Stimulated activated naive CD4-positive, alpha-beta T cell treated with Interleukin-2 at 50 U/mL for 16 hours (primary cell): ENCODE results near the gene TTC39C.
A peak's percentile ranks its signal among the peaks of the same experiment; 100 is the strongest.

Experiments used
- DNase-seq: peaks from one replicate; lab custom pipeline; 2025; lab: John Stamatoyannopoulos, UW

TTC39C gene

DNA sequence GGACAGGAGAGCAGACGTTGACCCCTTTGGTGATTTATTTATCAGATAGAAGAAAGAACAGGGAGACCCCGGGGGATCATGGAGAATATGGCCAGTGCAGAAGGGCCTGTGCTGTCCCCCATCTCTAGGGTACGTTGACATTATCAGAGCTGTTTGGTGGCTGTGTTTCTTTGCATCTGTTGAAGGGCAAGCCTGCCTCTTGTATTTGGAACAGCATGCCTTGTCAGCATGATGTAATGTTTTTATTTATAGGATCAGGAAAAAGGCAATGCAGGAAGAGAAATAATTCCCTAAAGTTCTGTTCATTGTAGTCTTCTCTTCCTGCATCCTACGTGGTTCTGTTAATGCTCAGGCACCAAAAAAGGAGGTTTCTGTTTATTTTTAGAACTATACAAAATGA is 74.5 kb downstream of the TTC39C start:
- no peak for DNase-seq

DNA sequence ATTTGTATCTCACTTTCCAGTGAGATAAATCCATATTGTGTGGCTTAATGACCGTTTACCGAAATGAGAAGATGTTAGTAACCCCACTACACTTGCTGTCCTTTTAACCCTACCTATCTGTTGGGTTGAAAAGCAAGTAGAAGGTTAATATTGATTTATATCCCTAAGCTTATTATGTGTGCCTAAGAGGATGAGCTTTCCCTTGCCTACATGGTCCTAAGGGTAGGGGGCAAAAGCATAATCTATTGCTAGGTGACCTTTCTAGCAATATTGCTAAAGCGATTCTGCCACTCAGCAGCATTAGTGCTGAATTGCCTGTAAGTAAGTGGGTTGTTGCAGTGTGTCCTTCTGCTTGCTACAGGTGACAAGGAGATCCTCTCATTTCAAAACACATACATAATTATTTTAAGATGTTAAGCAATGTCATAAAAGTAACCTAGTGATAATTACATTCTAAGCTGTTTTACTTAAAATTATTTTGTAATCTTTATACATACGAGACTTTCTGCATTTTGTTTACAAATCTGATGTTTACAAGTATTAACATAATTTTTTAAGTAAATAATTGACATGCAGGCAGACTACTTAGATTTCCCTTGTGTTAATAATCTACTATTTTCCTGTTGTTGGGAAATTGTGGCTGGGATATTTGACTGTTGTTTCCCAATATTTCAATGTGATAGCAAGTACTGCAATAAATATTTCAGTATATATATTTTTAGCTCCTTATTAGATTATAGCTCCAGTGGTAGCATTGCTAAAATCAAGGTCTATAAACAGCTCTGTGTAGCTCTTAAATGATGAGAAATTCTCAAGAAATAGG is 75.2 kb downstream of the TTC39C start:
- DNase-seq, result no peak

DNA sequence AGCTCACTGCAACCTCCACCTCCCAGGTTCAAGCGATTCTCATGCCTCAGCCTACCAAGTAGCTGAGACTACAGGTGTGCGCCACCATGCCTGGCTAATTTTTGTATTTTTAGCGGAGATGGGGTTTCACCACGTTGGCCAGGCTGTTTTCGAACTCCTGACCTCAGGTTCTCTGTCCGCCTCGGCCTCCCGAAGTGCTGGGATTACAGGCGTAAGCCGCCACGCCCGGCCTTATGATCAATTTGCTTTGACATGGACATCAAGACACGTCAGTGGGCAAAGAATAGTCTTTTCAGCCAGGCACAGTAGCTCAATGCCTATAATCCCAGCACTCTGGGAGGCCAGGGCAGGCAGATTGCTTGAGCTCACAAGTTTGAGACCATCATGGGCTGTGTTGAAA is 76.3 kb downstream of the TTC39C start:
- no peak for DNase-seq

DNA sequence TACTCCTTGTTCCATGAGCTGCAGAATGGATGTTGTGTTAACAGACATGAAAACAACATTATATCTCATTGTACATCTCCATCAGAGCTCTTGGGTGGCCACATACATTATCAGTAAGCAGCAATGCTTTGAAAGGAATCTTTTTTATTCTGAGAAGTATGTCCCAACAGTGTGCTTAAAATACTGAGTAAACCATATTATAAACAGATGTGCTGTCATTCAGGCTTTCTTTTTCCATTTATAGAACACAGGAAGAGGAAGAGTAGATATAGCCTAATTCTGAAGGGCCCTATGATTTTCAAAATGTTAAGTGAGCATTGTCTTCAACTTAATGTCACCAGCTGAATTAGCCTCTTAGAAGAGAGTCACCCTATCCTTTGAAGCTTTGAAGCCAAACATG is 80.0 kb downstream of the TTC39C start:
- DNase-seq, result no peak

DNA sequence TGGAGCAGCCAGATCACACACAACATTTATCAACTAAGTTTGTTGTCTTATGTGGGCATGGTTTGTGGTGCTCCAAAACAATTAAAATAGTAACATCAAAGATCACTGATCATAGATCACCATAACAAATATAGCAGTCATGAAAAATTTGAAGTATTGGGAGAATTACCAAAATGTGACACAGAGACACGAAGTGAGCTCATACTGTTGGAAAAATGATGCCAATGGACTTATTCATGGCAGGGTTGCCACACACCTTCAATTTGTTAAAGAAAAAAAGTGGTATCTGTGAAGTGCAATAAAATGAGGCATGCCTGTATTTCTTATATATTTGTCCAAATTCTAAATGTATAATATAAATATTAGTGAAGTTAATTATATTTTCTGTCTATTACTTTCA is 81.4 kb downstream of the TTC39C start:
- DNase-seq, result no peak

DNA sequence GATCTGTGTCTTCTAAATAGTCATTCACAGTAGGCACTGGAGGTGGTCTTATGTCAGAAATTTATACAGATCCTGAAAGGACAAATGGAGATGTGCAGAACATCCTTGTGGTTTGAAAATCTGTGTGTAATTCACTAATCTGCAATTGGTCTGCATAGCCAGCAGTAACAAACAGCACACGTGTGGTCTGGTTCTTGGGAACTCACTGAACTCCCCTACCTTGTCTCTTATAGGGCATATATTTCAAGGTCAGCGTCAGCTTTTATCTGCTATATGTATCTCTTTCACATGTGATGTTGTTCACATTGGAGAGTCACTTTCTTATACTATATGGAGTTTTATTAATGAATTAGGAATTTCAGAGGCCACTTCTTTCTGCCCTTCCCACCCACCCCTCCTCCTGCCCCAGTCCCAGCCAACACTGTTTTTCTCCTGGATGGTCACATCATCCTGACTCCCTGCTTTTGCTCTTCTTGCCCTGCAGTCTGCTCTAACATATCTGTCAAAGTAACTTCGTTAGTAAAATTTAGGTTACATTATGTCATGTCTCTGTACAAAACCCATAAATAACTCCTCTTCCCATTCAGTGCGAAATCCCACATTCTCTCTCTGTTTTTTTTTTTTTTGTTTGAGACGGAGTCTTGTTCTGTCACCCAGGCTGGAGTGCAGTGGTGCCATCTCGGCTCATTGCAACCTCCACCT is 88.9 kb downstream of the TTC39C start:
- DNase-seq, result no peak

DNA sequence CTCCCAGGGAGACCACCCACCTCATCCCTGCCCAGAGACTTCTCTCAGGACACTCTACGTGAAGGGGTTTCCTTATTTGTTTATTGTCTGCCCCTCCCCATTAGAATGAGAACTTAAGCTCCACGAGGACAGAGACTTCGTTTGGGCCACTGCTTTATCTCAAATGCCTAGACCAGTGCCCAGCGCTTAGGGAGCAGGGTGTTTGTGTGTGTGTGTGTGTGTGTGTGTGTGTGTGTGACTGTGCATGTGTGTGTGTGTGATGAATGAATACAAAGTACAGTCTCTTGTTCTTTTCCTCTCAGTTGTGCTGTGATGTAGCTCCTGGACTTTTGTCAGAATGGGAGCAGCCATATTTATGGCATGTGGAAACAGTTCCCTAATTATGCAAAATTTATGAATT is 89.9 kb downstream of the TTC39C start:
- no peak for DNase-seq

DNA sequence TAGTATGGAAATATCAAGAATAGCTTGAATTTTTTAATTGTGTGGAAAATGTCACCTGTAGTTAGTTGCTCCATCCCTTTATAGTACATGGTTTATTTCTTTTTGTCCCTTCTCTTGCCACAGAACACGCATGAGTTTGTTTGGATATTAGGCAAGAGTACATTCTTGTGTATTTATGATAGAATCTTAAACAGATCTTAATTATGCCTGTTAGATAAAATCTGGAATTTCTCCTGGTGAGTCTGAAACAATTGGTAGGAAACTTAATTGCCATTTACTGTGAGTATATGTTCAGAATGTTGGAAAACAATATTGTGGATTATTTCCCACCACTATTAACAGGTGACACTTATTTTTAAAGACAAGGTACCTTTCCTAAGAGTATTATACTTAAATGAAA is 94.1 kb downstream of the TTC39C start:
- no peak for DNase-seq

DNA sequence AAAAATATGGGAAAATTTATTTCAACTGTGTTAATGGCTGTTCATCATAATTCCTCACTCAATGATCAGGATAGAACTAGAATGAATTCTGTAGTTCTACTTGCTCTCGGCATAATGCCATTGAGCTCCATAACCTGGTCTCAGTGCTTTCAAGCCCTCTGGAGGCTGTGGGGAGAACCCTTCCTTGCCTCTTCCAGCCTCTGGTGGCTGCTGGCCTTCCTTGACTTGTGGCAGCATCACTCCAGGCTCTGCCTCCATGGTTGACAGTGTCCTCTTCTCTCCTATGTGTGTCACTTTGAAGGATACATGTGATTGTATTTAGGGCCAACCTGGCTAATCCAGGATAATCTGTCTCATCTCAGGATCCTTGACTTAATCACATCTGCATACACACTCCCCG is 97.4 kb downstream of the TTC39C start:
- no peak for DNase-seq

DNA sequence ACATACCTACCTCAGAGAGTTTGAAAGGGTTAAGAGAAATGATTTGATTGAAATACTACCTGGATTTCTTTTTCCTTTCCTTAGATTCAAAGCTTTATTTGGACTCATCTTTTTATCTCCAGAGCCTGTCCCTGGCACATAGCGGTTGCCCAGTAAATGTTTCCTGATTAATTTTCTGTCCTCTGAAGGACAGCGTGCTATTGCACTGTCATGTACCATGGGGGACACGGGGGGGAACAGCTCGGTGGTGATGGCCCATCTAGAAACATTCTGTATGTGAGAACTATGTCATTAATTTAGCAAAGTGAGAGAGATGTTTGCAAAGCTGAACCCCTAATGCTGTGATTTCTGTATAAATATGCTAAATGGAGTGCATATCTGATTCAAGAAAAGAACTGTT is 97.9 kb downstream of the TTC39C start:
- no peak for DNase-seq

DNA sequence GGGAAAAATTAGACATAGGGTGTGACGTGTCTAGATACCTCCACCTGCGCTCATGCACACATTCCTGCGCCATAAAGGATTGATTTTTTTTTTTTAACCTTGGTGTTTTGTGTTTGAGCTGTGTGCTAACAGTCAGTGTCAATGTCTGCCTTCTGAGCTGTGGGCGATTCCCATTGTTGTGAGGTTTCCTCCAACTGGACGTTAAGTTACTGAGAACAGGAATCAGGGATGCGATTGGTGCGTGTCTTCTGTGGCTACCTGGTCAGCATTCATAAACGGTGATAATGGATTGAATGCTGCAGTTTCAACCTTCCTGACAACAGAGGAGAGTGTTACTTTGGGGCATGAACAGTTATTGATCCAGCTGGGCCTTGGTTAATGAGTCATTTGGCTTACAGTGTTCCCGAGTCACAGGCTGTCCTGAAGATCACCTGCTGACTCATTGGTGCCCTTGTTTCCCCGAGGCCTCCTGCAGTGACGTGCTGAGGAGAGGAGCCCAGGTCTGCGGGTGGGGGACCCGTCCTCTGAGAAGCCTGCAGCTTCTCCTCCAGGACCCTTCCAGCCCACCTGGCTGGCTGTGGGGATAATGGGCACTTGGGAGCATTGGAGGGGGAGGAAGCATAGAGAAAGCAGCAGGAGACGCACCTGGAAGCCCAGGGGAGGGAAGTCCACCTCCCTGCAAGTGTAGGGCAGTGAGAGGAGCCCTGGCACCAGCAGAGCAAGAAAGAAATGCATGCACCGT is 98.5 kb downstream of the TTC39C start:
- DNase-seq, result no peak

DNA sequence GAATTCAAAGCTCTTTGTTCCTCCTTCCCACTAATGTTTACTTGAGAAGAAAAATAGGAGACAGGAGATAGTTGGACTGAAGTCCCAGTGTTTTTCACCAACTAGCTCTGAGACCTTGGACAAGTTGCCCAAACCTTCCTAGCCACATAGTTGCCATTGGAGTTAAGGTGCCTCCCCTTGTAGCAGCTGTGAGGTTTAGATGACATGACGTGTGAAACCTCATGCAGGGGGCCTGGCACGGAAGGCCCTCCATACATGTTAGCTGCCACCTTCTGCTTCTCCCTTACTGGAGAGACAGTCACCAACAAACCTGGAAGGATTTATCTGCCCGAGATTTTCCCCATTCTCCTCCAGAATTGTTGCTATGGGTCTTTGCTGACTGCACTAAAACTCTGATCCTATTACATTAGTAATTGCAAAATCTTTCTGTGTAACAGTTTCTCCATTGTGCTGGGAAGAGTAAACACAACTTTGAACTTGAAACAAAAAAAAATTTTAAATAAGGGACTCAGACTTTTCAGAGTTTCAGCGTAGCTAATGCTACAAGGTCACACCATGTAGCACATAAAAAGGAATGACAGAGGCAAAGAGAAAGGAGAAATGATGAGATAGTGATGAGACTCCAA is 100.5 kb downstream of the TTC39C start:
- no peak for DNase-seq

DNA sequence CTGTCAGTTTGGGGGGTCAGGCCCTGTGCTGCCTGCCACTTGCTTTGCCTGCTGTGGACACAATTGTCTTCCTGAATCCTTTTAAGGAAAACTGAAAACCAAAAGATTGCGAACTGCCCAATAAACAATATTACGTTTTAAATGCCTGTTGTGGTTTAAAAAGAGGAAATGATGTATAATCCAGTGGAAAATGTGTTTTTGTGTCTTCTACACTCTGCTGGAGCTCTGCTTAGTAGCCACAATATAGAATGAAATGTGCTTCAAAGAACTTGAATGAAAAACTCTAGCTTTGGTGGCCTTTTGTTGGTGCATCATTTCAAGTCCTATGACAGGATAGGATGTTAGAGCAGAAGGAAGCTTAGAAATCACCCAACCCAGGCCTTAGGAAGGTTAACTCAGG is 101.1 kb downstream of the TTC39C start:
- DNase-seq, result no peak

DNA sequence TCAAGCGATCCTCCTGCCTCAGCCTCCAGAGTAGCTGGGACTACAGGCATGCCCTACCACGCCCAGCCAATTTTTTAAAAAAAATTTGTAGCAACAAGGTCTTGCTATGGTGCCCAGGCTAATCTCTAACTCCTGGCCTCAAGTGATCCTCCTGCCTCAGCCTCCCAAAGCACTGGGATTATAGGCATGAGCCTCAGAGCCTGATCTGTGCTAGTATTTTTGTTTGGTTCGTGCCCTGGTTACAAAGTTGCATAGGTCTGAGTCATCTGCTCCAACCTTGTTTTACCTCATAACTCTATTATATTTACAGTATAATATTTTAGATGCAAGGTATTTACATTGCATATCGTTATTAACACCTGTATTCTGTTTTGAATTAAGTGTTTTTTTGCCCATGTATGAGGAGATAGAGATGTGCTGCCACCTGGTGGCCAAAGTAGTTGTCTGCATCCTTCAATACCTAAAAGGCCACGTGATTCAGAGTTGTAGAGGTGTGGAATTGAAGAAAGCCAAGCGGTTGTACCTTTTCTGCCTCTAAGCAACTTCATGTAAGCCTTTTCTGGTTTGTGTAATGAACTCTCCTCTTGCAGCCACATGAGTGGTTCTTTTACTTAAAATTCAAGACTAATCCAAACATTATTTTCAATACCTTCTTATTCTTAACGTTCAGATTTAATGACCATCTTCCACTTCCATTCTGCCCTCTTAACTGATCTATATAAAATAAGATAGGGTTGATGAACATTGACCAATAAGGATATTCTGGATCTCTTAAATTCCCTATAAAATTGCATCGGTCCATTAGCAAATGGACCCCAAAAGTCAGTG is 104.4 kb downstream of the TTC39C start:
- peak; percentile 61 for DNase-seq

DNA sequence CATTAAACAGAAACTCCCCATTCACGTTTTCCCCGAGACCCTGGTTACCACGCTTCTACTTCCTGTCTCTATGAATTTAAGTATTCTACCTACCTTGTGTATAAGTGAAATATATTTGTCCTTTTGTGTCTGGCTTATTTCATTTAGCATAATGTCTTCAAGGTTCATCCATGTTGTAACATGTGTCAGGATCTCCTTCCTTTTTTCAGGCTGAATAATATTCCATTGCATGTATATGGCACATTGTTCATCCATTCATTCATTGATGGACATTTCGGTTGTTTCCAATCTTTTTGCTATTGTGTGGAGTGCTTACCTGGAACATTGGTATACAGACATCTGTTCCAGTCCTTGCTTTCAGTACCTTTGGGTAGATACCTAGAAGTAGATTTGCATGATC is 106.1 kb downstream of the TTC39C start:
- no peak for DNase-seq

DNA sequence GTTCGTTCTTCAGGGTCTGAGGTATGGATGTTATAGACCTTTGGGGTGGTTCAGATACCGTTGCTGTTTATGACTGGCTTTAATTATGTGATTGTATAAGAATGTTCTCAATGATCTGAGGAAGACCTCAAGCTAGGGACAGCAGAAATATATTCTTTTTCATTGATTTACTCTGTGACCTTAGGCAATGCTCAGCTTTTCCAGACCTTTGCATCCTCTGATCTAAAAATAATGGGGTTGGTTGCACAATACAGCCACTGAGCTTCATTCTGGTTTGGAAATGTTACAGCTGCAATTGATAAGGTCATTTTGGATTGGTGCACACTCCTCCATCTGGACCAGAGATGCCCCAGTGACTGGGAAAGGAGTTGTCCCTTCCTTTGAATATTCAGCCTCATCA is 107.1 kb downstream of the TTC39C start:
- DNase-seq, result no peak

DNA sequence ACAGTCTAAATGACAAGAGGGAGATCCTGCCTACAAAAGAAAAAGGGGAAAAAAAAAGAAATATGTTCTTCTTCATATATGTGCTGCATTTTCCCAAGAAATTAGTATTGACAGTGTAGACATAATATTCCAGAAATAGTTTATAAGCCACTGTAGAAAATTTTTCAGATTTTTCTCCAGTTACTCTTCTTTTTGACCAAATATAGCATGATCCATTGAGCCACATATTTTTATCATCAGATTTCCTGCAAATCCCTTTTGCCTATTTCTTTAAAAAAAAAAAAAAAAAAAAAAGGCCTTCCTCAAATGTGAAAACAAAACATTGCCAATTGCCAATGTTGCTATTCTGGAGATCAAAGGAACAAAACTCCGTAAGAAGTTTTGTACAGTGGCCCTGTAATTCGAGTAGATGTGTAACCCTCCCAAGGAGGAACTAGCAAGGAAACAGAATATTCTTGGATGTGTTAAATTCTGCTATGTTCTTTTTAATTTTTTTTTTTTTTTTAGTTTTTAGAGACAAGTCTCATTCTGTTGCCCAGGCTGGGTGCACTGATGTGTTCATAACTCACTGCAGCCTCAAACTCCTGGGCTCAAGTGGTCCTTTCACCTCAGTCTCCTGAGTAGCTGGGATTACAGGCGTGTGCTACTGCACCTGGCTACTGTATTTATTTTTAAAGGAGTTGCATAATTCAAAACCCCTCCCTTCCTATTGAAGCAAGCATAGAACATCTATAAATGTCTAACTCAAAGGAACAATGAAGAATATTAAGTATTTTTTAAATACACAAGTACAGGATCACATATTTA is 111.8 kb downstream of the TTC39C start:
- no peak for DNase-seq

DNA sequence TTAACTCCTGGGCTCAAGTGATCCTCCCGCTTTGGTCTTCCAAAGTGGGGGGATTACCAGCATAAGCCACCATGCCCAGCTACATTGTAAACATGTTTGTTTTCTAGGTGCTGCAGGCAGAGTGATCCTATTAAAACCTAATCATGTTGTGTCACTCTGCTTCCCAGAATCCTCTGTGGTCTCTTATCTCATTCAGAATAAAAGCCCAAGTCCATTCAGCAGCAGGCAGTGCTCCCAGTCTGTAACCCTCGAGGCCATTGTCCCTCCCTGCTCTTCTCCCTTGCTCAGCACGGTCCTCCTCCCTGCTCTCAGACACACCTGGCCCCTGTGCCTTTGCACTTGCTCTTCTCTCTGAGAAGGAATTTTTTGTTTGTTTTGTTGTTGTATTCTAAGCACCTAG is 113.2 kb downstream of the TTC39C start:
- no peak for DNase-seq

DNA sequence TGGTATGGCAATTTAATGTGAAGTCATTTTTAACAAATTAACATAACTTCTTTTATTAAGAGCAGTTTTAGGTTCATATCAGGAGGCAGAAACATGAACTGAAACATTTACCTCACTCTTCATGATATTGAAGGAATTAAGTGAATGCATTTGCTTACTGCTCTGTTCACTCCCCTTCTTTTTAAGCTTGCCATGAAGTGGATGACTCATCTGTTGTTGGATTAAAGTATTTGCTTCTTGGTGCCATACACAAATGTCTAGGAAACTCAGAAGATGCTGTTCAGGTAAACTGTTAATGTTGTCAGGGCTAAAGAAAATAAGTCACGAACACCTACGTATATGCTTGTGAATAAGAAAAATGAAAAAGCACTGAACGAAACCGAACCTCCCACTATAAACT is 114.1 kb downstream of the TTC39C start:
- DNase-seq, result no peak

DNA sequence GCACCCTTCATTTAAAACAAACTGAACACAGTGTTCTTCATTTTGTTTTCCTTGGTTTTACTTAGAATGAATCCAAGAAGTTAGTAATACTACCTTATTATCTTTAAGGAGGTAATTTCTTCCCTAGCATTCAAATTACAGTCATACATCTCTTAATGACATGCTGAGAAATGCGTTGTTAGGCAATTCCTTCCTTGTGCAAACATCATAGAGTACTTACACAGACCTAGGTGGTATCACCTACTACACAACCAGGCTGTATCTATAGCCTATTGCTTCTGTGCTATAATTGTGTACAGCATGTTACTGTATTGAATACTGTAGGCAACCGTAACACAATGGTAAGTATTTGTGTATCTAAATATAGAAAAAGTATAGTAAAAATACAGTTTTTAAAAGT is 115.9 kb downstream of the TTC39C start:
- no peak for DNase-seq

DNA sequence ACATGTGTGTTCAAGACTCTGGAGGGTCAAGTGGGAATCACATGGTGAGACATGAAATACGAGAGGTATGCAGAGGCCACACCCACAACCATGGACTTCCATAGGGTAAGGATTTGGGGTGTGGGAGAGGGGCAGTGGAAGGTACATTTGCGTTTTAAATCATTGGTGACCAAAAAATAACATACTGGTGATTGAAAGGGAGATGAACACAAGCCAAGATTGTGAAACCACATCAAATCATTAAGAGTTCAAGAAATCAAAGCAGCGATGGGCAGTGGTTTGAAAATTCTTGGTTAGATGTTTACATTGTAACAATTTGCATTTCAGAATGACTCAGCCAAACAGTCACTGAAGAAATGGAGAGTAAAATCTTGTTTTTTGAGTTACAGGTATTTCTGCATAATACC is 122.4 kb downstream of the TTC39C start:
- no peak for DNase-seq
